Breast epithelium (tissue), 3 donors: ENCODE data around the gene PAIP2.

Experiments
- CTCF ChIP-seq, 3 donors: fragments of 450-650 bp; IDR thresholded peaks; one replicate each; pipeline ENCODE4 v1.5.1; 2016 to 2017; ENCODE audit warnings: antibody characterized with exemption in 3 of 3, mild to moderate bottlenecking in 3 of 3, moderate library complexity in 3 of 3
- POLR2A ChIP-seq: fragments of 450-650 bp; IDR thresholded peaks from one replicate; pipeline ENCODE4 v1.6.1; 2016; ENCODE audit warnings: antibody characterized with exemption, mild to moderate bottlenecking, moderate library complexity
- POLR2AphosphoS5 ChIP-seq, 3 donors: sonication (generic); formaldehyde crosslinking; IDR thresholded peaks; one replicate each; pipeline ENCODE4 v1.6.1; 2017; ENCODE audit warnings: antibody characterized with exemption in 3 of 3

- TF ChIP-seq POLR2A, result no peak
- no peak for TF ChIP-seq POLR2AphosphoS5 (IDR thresholded peaks at IDR 0.05)
- TF ChIP-seq CTCF (IDR thresholded peaks at IDR 0.05), result no peak
These were observed 56.3 kb downstream of the PAIP2 start for GRCh38 chr5:139397921-139398320.
